Measurements from ENCODE around the gene ANKUB1.

GRCh38 chr3:149806171-149806778, 13.9 kb upstream of the ANKUB1 start:
- TF ChIP-seq CTCF (IDR thresholded peaks at IDR 0.05 in 2 of 3, conservative IDR thresholded peaks at IDR 0.05 in 1 of 3; ENCODE audit: control insufficient read depth in 2 of 3, extremely low read depth in 1 of 3, insufficient read depth in 1 of 3, low read depth in 3 of 3, low read length in 3 of 3) (no peak), CEBPB (IDR thresholded peaks at IDR 0.05; ENCODE audit: borderline replicate concordance in 1 of 2, low read depth in 2 of 2, low read length in 2 of 2) (no peak), SREBF2 (IDR thresholded peaks at IDR 0.05; ENCODE audit: low read length) (no peak), RCOR1 (conservative IDR thresholded peaks at IDR 0.05; ENCODE audit: low read depth, low read length) (no peak), MAX (IDR thresholded peaks at IDR 0.05; ENCODE audit: low read depth, low read length) (no peak), HDGF (IDR thresholded peaks at IDR 0.05) (no peak), ATF3 (IDR thresholded peaks at IDR 0.05; ENCODE audit: borderline replicate concordance, extremely low read depth, low read depth, low read length) (no peak), BCL3 (IDR thresholded peaks at IDR 0.05; ENCODE audit: borderline replicate concordance, insufficient read depth, low read depth, low read length, poor library complexity, severe bottlenecking) (no peak), ZBED1 (IDR thresholded peaks at IDR 0.05; ENCODE audit: borderline replicate concordance) (no peak), RAD21 (IDR thresholded peaks at IDR 0.05; ENCODE audit: insufficient read depth, low read depth, low read length) (no peak)

Data from GM12878 (cell line).